Endothelial cell of umbilical vein (primary cell): ENCODE measurements around the gene IFNGR1. TPM values are rescaled to one million over a fixed set of nuclear protein-coding genes. Genes with fewer than 3 reads are reported as not detected.

Experiments used
- BruUV-seq: library from RNA; stranded (reverse); fragments of 400-500 nt; replicated peaks from 2 replicates; lab custom pipeline; 2021; lab: Mats Ljungman, UMichigan
- CTCF ChIA-PET: fragments of 300-600, 350-600 bp; sonication (Branson Sonifier 250); formaldehyde crosslinking; loops from one replicate; lab custom pipeline; 2021; ENCODE audit warnings: antibody characterized with exemption, inconsistent platforms; lab: Charles Lee
- POLR2A ChIA-PET: fragments of 300-600, 350-600 bp; sonication (Branson Sonifier 250); formaldehyde crosslinking; loops from one replicate; lab custom pipeline; 2021; ENCODE audit warnings: antibody characterized with exemption, inconsistent platforms; lab: Charles Lee
- DNase-seq: peaks from one replicate; pipeline ENCODE4 v3.0.0-alpha.2; 2011; ENCODE audit warnings: low read depth, low spot score
- FAIRE-seq: peaks from 2 replicates; lab custom pipeline; 2011; peaks lifted over from hg19 to GRCh38; lab: Jason Lieb, UNC
- H2AFZ ChIP-seq: 2 replicates; pipeline ENCODE4 v1.6.0; 2012; ENCODE audit warnings: low read depth, low read length, control low read depth, inconsistent platforms
- H3K27ac ChIP-seq: 2 replicates; pipeline ENCODE4 v1.5.1; 2011; ENCODE audit warnings: low read depth, mild to moderate bottlenecking, control low read depth, low read length, moderate library complexity; ENCODE audit not compliant: insufficient read depth
- H3K27me3 ChIP-seq, 2 experiments: 2 replicates each; pipeline versions ENCODE4 v1.6.0 to v1.6.1; 2011; ENCODE audit warnings: low read length in 2 of 2, mixed read lengths in 1 of 2; ENCODE audit not compliant: control insufficient read depth in 2 of 2, insufficient read depth in 2 of 2
- H3K36me3 ChIP-seq, 2 experiments: 2 replicates in 1 of 2; 3 replicates in 1 of 2; pipeline ENCODE4 v1.5.1; 2011; ENCODE audit warnings: low read length in 2 of 2, mild to moderate bottlenecking in 1 of 2, moderate library complexity in 1 of 2; ENCODE audit not compliant: control insufficient read depth in 2 of 2, insufficient read depth in 2 of 2; ENCODE audit errors: extremely low read depth in 1 of 2
- H3K4me1 ChIP-seq: 3 replicates; pipeline ENCODE4 v1.5.1; 2011; ENCODE audit warnings: mild to moderate bottlenecking, low read length; ENCODE audit not compliant: control insufficient read depth, insufficient read depth; ENCODE audit errors: extremely low read depth
- H3K4me2 ChIP-seq: 2 replicates; pipeline ENCODE4 v1.6.1; 2011; ENCODE audit warnings: low read length, control low read depth, mixed read lengths; ENCODE audit not compliant: insufficient read depth
- H3K4me3 ChIP-seq, 3 experiments: fragments of 200-600 bp in 1 of 3; sonication (generic), shearing (Covaris generic) in 1 of 3; replicated peaks in 1 of 3; 2 replicates each; pipeline ENCODE4 v1.5.1; 2011 to 2016; ENCODE audit warnings: control low read depth in 3 of 3, low read length in 3 of 3, mild to moderate bottlenecking in 2 of 3, inconsistent platforms in 1 of 3, low read depth in 1 of 3, moderate library complexity in 1 of 3; ENCODE audit not compliant: insufficient read depth in 1 of 3
- H3K79me2 ChIP-seq: 2 replicates; pipeline ENCODE4 v1.6.0; 2012; ENCODE audit warnings: low read length, inconsistent platforms; ENCODE audit not compliant: control insufficient read depth, insufficient read depth
- H3K9ac ChIP-seq: replicated peaks from 2 replicates; pipeline ENCODE3; 2011; ENCODE audit warnings: low read length, control low read depth; ENCODE audit not compliant: insufficient read depth; ENCODE audit errors: extremely low read depth
- H3K9me1 ChIP-seq: replicated peaks from 3 replicates; pipeline ENCODE4 v1.6.0; 2011; ENCODE audit warnings: mild to moderate bottlenecking, low read length; ENCODE audit not compliant: control insufficient read depth, insufficient read depth; ENCODE audit errors: extremely low read depth
- H3K9me3 ChIP-seq: replicated peaks from 2 replicates; pipeline ENCODE4 v1.5.1; 2012; ENCODE audit warnings: low read length, inconsistent platforms; ENCODE audit not compliant: control insufficient read depth, insufficient read depth
- H4K20me1 ChIP-seq: replicated peaks from 2 replicates; pipeline ENCODE3; 2011; ENCODE audit warnings: mild to moderate bottlenecking, low read length; ENCODE audit not compliant: control insufficient read depth, insufficient read depth; ENCODE audit errors: extremely low read depth
- CTCF ChIP-seq, 2 donors: IDR thresholded peaks; 1 replicate in 1 of 2; 2 replicates in 1 of 2; pipeline ENCODE4 v1.5.1; 2011; ENCODE audit warnings: low read length in 2 of 2, mild to moderate bottlenecking in 2 of 2, moderate library complexity in 2 of 2, control low read depth in 1 of 2, inconsistent platforms in 1 of 2, low read depth in 1 of 2; ENCODE audit not compliant: insufficient read depth in 1 of 2; ENCODE audit errors: extremely low read depth in 1 of 2
- EZH2 ChIP-seq: IDR thresholded peaks from 2 replicates; pipeline ENCODE4 v1.6.1; 2012; ENCODE audit warnings: borderline replicate concordance, low read depth, mild to moderate bottlenecking, moderate library complexity, low read length, inconsistent platforms; ENCODE audit not compliant: severe bottlenecking
- FOS ChIP-seq: IDR thresholded peaks from 2 replicates; pipeline ENCODE4 v1.6.1; 2011; ENCODE audit warnings: mild to moderate bottlenecking, low read length, moderate library complexity, borderline replicate concordance; ENCODE audit not compliant: insufficient read depth
- GATA2 ChIP-seq: IDR thresholded peaks from 2 replicates; pipeline ENCODE4 v1.7.0; 2011; ENCODE audit warnings: low read depth, mild to moderate bottlenecking, moderate library complexity, mixed read lengths, low read length; ENCODE audit not compliant: insufficient read length, insufficient read depth
- JUN ChIP-seq: IDR thresholded peaks from 2 replicates; pipeline ENCODE4 v1.6.1; 2011; ENCODE audit warnings: borderline replicate concordance, low read depth; ENCODE audit not compliant: insufficient read length, insufficient read depth
- MAX ChIP-seq: IDR thresholded peaks from 2 replicates; pipeline ENCODE4 v1.6.1; 2011; ENCODE audit not compliant: insufficient read depth, insufficient read length
- MYC ChIP-seq: IDR thresholded peaks from one replicate; pipeline ENCODE4 v1.6.1; 2011; ENCODE audit warnings: mild to moderate bottlenecking, low read depth, low read length
- POLR2A ChIP-seq: IDR thresholded peaks from 2 replicates; pipeline ENCODE4 v1.6.1; 2012; ENCODE audit warnings: low read depth, mild to moderate bottlenecking, control low read depth, low read length
- POLR2AphosphoS5 ChIP-seq: IDR thresholded peaks from 2 replicates; pipeline ENCODE4 v1.6.1; 2012; ENCODE audit warnings: low read depth, mild to moderate bottlenecking, control low read depth, low read length, moderate library complexity; ENCODE audit not compliant: insufficient read depth
- dilution Hi-C: fragments of 300-500 bp; cut with MboI; formaldehyde crosslinking; loops from one replicate; pipeline ENCODE4 v1.15.0; 2019; ENCODE audit warnings: low sequenced_read_pairs; ENCODE audit not compliant: extremely low pct_ligation_motif_present
- intact Hi-C: fragments of 100-400 bp; cut with micrococcal nuclease; formaldehyde crosslinking; loops from one replicate; pipeline ENCODE4 v1.10.0; 2022
- polyA plus RNA-seq, 4 experiments: library from polyadenylated mRNA; depleted of rRNA in 3 of 4; stranded (reverse) in 3 of 4; unstranded in 1 of 4; fragments of >200 nt; gene quantifications; 2 replicates each; pipeline versions ENCODE4 v1.2.1 to v1.2.3, GENCODE V29; 2011 to 2012; ENCODE audit warnings: missing spikeins in 1 of 4
- total RNA-seq: library from RNA; stranded (reverse); gene quantifications from 2 replicates; pipeline ENCODE4 v1.2.3, GENCODE V29; 2021

IFNGR1 gene
- total and polyA plus RNA-seq, 2 donors (not counting 3 experiments of a cell fraction or from before 2014, with no cell fraction given), result 19.1 to 31.2 TPM

- CTCF ChIA-PET, result no interaction called here
- no TSS peak for BruUV-seq
- intact Hi-C loops, result no loop called here
Measured at GRCh38 chr6:137181891-137182653, 37.1 kb downstream of the IFNGR1 start.

More at GRCh38 chr6:137181891-137182653, 37.1 kb downstream of the IFNGR1 start:
- Histone ChIP-seq H3K27me3 (no peaks in the 10 kb centered on the region), H3K4me3 (no peak overlapping the region), H3K4me1 (no peaks in the 10 kb centered on the region), H3K9me1 (no peaks in the 10 kb centered on the region), H3K9ac (no peak overlapping the region), H3K9me3 (no peaks in the 10 kb centered on the region), H3K79me2 (no peaks in the 10 kb centered on the region), H3K27ac (no peak overlapping the region), H4K20me1 (no peaks in the 10 kb centered on the region), H3K36me3 (no peaks in the 10 kb centered on the region), H2AFZ (no peak overlapping the region), H3K4me2 (no peak overlapping the region)
- POLR2A ChIA-PET, result no interaction called here
- FAIRE-seq (no peak), DNase-seq (no peak)
- dilution Hi-C loops, result no loop called here
- TF ChIP-seq JUN, result no peak
- no peak for TF ChIP-seq MAX
- no peak for TF ChIP-seq EZH2
- no peak for TF ChIP-seq CTCF (IDR thresholded peaks at IDR 0.05; ENCODE audit: extremely low read depth in 1 of 2, insufficient read depth in 1 of 2, low read depth in 1 of 2, low read length in 2 of 2)
- TF ChIP-seq POLR2A, result no peak
- no peak for TF ChIP-seq GATA2
- no peak for TF ChIP-seq MYC
- TF ChIP-seq POLR2AphosphoS5, result no peak
- TF ChIP-seq FOS, result no peak
